GM21360 (cell line): ENCODE data around the gene KIAA1549.

ENCODE experiments used
- ATAC-seq: cut with Tn5 transposase; IDR thresholded peaks from one replicate; pipeline ENCODE4 v1.9.1; 2021; ENCODE audit warnings: mild to moderate bottlenecking, moderate library complexity; ENCODE audit not compliant: unreplicated experiment

KIAA1549 gene

GRCh38 chr7:138886501-138886917, 94.7 kb downstream of the KIAA1549 start:
- ATAC-seq: peak; percentile 85

GRCh38 chr7:138885383-138886147, 95.6 kb downstream of the KIAA1549 start:
- ATAC-seq: no peak

GRCh38 chr7:138882249-138882648, 98.9 kb downstream of the KIAA1549 start:
- no peak for ATAC-seq

GRCh38 chr7:138881579-138882188, 99.5 kb downstream of the KIAA1549 start:
- no peak for ATAC-seq

- no peak for ATAC-seq
Observed at GRCh38 chr7:138880881-138881578, 100.2 kb downstream of the KIAA1549 start.

GRCh38 chr7:138879356-138879755, 101.8 kb downstream of the KIAA1549 start:
- ATAC-seq: no peak

- no peak for ATAC-seq
Observed at GRCh38 chr7:138878856-138879255, 102.3 kb downstream of the KIAA1549 start.

- ATAC-seq: no peak
Observed at GRCh38 chr7:138878051-138878450, 103.1 kb downstream of the KIAA1549 start.

- no peak for ATAC-seq
Observed at GRCh38 chr7:138876326-138876725, 104.9 kb downstream of the KIAA1549 start.

- no peak for ATAC-seq
Observed at GRCh38 chr7:138875794-138876193, 105.4 kb downstream of the KIAA1549 start.

GRCh38 chr7:138873220-138873892, 107.8 kb downstream of the KIAA1549 start:
- ATAC-seq: no peak

GRCh38 chr7:138872576-138872975, 108.6 kb downstream of the KIAA1549 start:
- ATAC-seq: no peak

- no peak for ATAC-seq
Observed at GRCh38 chr7:138871814-138872090, 109.4 kb downstream of the KIAA1549 start.

- no peak for ATAC-seq
Observed at GRCh38 chr7:138871065-138871813, 110.0 kb downstream of the KIAA1549 start.

- ATAC-seq: no peak
Observed at GRCh38 chr7:138869353-138869752, 111.8 kb downstream of the KIAA1549 start.

- ATAC-seq: no peak
Observed at GRCh38 chr7:138868711-138869110, 112.5 kb downstream of the KIAA1549 start.

- no peak for ATAC-seq
Observed at GRCh38 chr7:138867744-138868143, 113.4 kb downstream of the KIAA1549 start.

- ATAC-seq: no peak
Observed at GRCh38 chr7:138866353-138866752, 114.8 kb downstream of the KIAA1549 start.

- no peak for ATAC-seq
Observed at GRCh38 chr7:138865843-138866242, 115.3 kb downstream of the KIAA1549 start.

GRCh38 chr7:138864667-138865066, 116.5 kb downstream of the KIAA1549 start:
- ATAC-seq: no peak

GRCh38 chr7:138863931-138864330, 117.3 kb downstream of the KIAA1549 start:
- ATAC-seq: no peak
